GM19238 (cell line): Measurements from ENCODE around the gene CNIH1.
"Not testable (repeated sequence)": the region's sequence is repeated elsewhere in the genome, so short reads cannot be mapped to it uniquely, and the experiment has no call there.

Experiments
- DNase-seq: peaks from one replicate; pipeline ENCODE4 v3.0.0; 2011; ENCODE audit warnings: low spot score; ENCODE audit not compliant: insufficient read length

CNIH1 gene

DNA sequence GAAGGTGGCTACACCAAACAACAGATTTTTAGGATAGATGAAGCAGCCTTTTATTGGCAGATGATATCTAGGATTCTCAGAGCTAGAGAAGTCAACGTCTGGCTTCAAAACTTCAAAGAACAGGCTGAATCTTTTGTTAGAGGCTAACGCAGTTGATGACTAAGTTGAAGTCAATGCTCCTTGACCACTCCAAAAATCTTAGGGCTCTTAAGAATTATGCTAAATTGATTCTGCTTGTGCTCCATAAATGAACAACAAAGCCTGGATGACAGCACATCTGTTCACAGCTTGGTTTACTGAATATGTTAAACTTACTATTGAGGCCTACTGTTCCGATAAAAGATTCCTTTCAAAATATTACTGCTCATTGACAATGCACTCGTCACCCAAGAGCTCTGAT, 57.3 kb downstream of the CNIH1 start:
- DNase-seq: no peak

DNA sequence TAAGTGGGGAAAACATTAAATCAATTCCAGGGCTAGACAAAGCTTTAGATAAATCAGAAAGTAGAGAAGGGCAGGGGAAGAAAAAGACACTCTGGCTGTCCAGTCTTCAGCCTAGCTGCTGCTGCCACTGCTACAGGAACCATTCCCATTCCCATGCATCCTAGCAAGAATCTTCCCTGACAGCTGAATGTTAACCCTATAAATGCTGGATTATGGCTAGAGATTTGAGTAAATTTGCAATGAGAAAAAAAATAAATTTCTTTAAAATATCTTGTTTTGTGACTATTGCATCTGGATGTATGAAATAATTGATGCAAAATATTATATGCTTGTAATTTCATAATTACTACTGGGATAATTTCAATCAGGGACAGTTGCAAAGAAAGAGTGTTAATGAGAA, 59.4 kb downstream of the CNIH1 start:
- DNase-seq: no peak

DNA sequence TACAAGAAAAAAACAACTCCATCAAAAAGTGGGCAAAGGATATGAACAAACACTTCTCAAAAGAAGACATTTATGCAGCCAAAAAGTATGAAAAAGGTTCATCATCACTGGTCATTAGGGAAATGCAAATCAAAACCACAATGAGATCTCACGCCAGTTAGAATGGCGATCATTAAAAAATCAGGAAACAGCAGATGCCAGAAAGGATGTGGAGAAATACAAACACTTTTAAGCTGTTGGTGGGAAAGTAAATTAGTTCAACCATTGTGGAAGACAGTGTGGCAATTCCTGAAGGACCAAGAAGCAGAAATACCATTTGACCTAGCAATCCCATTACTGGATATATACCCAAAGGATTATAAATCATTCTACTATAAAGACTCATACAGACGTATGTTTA, 60.6 kb downstream of the CNIH1 start:
- DNase-seq: not testable (repeated sequence)

DNA sequence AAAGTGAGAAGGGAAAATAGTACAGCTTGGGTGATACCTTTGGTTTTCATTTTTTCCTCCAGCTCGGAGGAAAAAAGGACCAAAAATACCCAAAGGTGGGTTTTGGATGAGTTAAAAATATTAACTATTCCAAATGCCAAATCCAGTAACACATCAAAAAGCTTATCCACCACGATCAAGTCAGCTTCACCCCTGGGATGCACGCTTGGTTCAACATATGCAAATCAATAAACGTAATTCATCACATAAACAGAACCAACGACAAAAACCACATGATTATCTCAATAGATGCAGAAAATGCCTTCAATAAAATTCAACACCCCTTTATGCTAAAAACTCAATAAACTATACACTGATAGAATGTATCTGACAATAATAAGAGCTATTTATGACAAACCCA, 62.3 kb downstream of the CNIH1 start:
- not testable (repeated sequence) for DNase-seq

DNA sequence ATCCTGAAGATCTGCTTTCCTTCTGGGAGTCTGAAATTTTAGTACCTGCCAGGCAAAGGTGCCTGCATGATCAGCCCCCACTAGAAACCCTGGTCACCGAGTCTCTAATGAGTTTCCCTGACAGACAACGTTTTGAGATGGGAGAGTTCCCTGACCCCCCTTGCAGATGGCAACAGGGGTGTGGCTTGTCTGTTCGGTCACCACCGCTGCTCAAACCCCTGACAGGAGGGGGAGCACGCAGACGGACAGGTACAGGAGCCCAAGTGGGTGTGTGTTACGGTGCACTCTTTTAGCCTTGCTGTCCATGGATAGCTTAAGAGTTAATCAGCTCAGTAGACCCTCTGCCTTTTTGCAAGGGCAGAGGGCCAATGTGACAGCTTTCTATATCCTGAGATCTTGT, 63.7 kb downstream of the CNIH1 start:
- DNase-seq: no peak

DNA sequence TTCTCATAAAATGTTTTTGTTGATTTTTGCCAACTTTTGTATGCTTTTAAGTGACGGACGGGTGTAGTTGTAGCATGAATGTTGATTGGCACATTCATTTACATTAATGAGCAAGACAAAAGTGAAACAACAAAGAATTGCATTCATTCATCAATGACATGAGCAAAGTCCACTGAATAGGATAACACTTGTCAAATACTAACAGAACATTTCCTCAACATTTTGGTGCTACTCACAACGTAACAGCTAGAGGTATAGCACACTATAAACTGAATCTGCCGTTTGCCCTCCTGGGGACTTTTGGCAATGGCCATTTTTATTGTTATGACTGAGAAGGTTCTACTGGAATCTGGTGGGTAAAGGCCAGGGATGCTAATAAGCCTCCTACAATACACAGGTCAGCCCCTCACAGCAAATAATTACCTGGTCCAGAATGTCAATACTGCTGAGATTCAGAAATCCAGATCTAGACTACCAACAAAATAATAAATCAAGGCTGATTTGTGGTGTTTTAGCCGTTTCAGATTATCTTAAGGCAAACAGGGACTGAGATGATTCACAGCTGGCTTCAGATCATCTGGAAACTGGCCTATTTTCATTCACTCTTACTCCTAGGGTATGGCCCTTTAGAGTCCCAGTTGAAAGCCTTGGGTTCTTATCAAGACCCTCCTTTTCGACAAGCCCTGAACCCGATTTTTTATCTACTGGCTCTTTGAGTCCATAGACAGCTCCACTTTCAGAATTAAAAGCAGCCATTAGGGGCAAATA, 66.9 kb downstream of the CNIH1 start:
- no peak for DNase-seq
